Nephron progenitor cell (in vitro differentiated cells): Measurements from ENCODE around the gene KCNA5.

Source experiments
- DNase-seq: peaks from one replicate; pipeline ENCODE4 v3.0.0; 2021
- H3K27ac Mint-ChIP-seq: 2 replicates; pipeline ENCODE4 v1.8.0; 2021; ENCODE audit warnings: mild to moderate bottlenecking, moderate library complexity, mixed read lengths
- H3K27me3 Mint-ChIP-seq: 2 replicates; pipeline ENCODE4 v1.8.0; 2021; ENCODE audit warnings: mild to moderate bottlenecking, low read depth, mixed read lengths; ENCODE audit not compliant: poor library complexity
- H3K36me3 Mint-ChIP-seq: 2 replicates; pipeline ENCODE4 v1.8.0; 2021; ENCODE audit warnings: low read depth, mixed read lengths
- H3K4me1 Mint-ChIP-seq: 2 replicates; pipeline ENCODE4 v1.8.0; 2021; ENCODE audit warnings: mixed read lengths
- H3K4me3 Mint-ChIP-seq: 2 replicates; pipeline ENCODE4 v1.8.0; 2021; ENCODE audit warnings: mild to moderate bottlenecking, moderate library complexity, mixed read lengths
- H3K9me3 Mint-ChIP-seq: 2 replicates; pipeline ENCODE4 v1.8.0; 2021; ENCODE audit warnings: mild to moderate bottlenecking, moderate library complexity, mixed read lengths
- CTCF ChIP-seq: fragments of 200-600 bp; sonication (generic); IDR thresholded peaks from 2 replicates; pipeline ENCODE4 v1.5.0; 2021; ENCODE audit warnings: antibody characterized with exemption

Gene KCNA5

GRCh38 chr12:5034603-5035002 lies 9.1 kb upstream of the KCNA5 start:
- Mint-ChIP-seq H3K9me3 (peaks cover 7% of the 10 kb centered on the region), H3K4me3 (no peak overlapping the region), H3K27me3 (peaks cover 26% of the 10 kb centered on the region), H3K36me3 (no peaks in the 10 kb centered on the region), H3K4me1 (peaks cover 19% of the 10 kb centered on the region), H3K27ac (no peak overlapping the region)
- DNase-seq: no peak
- no peak for TF ChIP-seq CTCF

GRCh38 chr12:5035618-5036017 lies 8.1 kb upstream of the KCNA5 start:
- Mint-ChIP-seq H3K27ac (no peak overlapping the region), H3K27me3 (peaks cover 35% of the 10 kb centered on the region), H3K36me3 (no peaks in the 10 kb centered on the region), H3K4me1 (peaks cover 19% of the 10 kb centered on the region), H3K4me3 (no peak overlapping the region), H3K9me3 (peaks cover 7% of the 10 kb centered on the region)
- DNase-seq: no peak
- no peak for TF ChIP-seq CTCF

GRCh38 chr12:5036031-5036430 lies 7.6 kb upstream of the KCNA5 start:
- DNase-seq: no peak
- Mint-ChIP-seq H3K4me1 (peaks cover 19% of the 10 kb centered on the region), H3K36me3 (no peaks in the 10 kb centered on the region), H3K27ac (no peak overlapping the region), H3K9me3 (peaks cover 7% of the 10 kb centered on the region), H3K4me3 (no peak overlapping the region), H3K27me3 (peaks cover 35% of the 10 kb centered on the region)
- no peak for TF ChIP-seq CTCF

- peaks cover 46% of the 10 kb centered on the region for H3K27me3 Mint-ChIP-seq
These were observed 5.8 kb upstream of the KCNA5 start for GRCh38 chr12:5037795-5038357.

GRCh38 chr12:5038781-5039311 lies 4.8 kb upstream of the KCNA5 start:
- Mint-ChIP-seq H3K27me3 (peaks cover 56% of the 10 kb centered on the region), H3K4me1 (peaks cover 25% of the 10 kb centered on the region), H3K36me3 (no peaks in the 10 kb centered on the region), H3K27ac (no peak overlapping the region), H3K4me3 (no peak overlapping the region), H3K9me3 (peaks cover 7% of the 10 kb centered on the region)
- TF ChIP-seq CTCF: no peak
- no peak for DNase-seq

More at GRCh38 chr12:5037795-5038357, 5.8 kb upstream of the KCNA5 start:
- H3K4me3 Mint-ChIP-seq: no peak overlapping the region
- no peaks in the 10 kb centered on the region for H3K36me3 Mint-ChIP-seq
- H3K27ac Mint-ChIP-seq: no peak overlapping the region
- TF ChIP-seq CTCF: no peak
- DNase-seq: no peak
- H3K9me3 Mint-ChIP-seq: peaks cover 7% of the 10 kb centered on the region
- H3K4me1 Mint-ChIP-seq: peaks cover 19% of the 10 kb centered on the region

- H3K36me3 Mint-ChIP-seq: no peaks in the 10 kb centered on the region
- H3K4me1 Mint-ChIP-seq: peaks cover 19% of the 10 kb centered on the region
- peaks cover 65% of the 10 kb centered on the region for H3K27me3 Mint-ChIP-seq
- peaks cover 7% of the 10 kb centered on the region for H3K9me3 Mint-ChIP-seq
- H3K27ac Mint-ChIP-seq: no peak overlapping the region
- no peak for TF ChIP-seq CTCF
- no peak overlapping the region for H3K4me3 Mint-ChIP-seq
- DNase-seq: no peak
These were observed 3.9 kb upstream of the KCNA5 start for GRCh38 chr12:5039815-5040214.
